ENCODE results near the gene CACNA1A.

- TF ChIP-seq, protein P1, sequence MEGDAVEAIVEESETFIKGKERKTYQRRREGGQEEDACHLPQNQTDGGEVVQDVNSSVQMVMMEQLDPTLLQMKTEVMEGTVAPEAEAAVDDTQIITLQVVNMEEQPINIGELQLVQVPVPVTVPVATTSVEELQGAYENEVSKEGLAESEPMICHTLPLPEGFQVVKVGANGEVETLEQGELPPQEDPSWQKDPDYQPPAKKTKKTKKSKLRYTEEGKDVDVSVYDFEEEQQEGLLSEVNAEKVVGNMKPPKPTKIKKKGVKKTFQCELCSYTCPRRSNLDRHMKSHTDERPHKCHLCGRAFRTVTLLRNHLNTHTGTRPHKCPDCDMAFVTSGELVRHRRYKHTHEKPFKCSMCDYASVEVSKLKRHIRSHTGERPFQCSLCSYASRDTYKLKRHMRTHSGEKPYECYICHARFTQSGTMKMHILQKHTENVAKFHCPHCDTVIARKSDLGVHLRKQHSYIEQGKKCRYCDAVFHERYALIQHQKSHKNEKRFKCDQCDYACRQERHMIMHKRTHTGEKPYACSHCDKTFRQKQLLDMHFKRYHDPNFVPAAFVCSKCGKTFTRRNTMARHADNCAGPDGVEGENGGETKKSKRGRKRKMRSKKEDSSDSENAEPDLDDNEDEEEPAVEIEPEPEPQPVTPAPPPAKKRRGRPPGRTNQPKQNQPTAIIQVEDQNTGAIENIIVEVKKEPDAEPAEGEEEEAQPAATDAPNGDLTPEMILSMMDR (conservative IDR thresholded peaks at IDR 0.05; ENCODE audit: low read length): no peak
- no peak for TF ChIP-seq EZH2phosphoT487 (IDR thresholded peaks at IDR 0.05; ENCODE audit: borderline replicate concordance, low read depth, low read length)
Measured at GRCh38 chr19:13398182-13398581, 108.1 kb downstream of the CACNA1A start.
